PC-9 (cell line): Measurements from ENCODE around the gene KCNE1. TPM values are rescaled to one million over a fixed set of nuclear protein-coding genes. Genes with fewer than 3 reads are reported as not detected.
"Not testable (repeated sequence)": the region's sequence is repeated elsewhere in the genome, so short reads cannot be mapped to it uniquely, and the experiment has no call there.

Experiments used
- BruUV-seq: library from RNA; stranded (reverse); fragments of 400-500 nt; replicated peaks from 2 replicates; lab custom pipeline; 2021; lab: Mats Ljungman, UMichigan
- CTCF ChIA-PET: fragments of 300-600 bp; sonication (Branson Sonifier 250); formaldehyde crosslinking; loops from one replicate; lab custom pipeline; 2022; ENCODE audit warnings: antibody characterized with exemption; lab: Charles Lee
- POLR2A ChIA-PET: fragments of 300-600 bp; sonication (Branson Sonifier 250); formaldehyde crosslinking; loops from one replicate; lab custom pipeline; 2022; ENCODE audit warnings: antibody characterized with exemption; ENCODE audit not compliant: unreplicated experiment; lab: Charles Lee
- DNase-seq, 2 experiments: peaks; one replicate each; pipeline versions ENCODE4 v3.0.0 to v3.0.0-alpha.2; 2015 to 2022; ENCODE audit warnings: mixed read lengths in 1 of 2
- H2AFZ ChIP-seq: fragments of 200-600 bp; sonication (generic); 2 replicates; pipeline ENCODE4 v1.8.1; 2017; ENCODE audit warnings: antibody characterized with exemption
- H3F3A ChIP-seq: fragments of 200-600 bp; sonication (generic); 2 replicates; pipeline ENCODE4 v1.8.1; 2017; ENCODE audit warnings: antibody characterized with exemption, mild to moderate bottlenecking, low read depth; ENCODE audit not compliant: insufficient read depth
- H3K27ac ChIP-seq: fragments of 200-600 bp; sonication (generic); 2 replicates; pipeline ENCODE4 v1.6.1; 2016; ENCODE audit warnings: mixed run types
- H3K27me3 ChIP-seq: fragments of 200-600 bp; sonication (generic); 2 replicates; pipeline ENCODE4 v1.6.1; 2016; ENCODE audit warnings: low read depth, mixed run types; ENCODE audit not compliant: insufficient read depth
- H3K36me3 ChIP-seq: fragments of 200-600 bp; sonication (generic); 2 replicates; pipeline ENCODE4 v1.6.1; 2016; ENCODE audit warnings: low read depth, mixed run types
- H3K4me1 ChIP-seq: fragments of 200-600 bp; sonication (generic); replicated peaks from 2 replicates; pipeline ENCODE4 v1.6.1; 2016; ENCODE audit warnings: mixed run types; ENCODE audit not compliant: insufficient read depth
- H3K4me2 ChIP-seq: fragments of 200-600 bp; sonication (generic); 2 replicates; pipeline ENCODE4 v1.6.1; 2017; ENCODE audit warnings: mixed run types
- H3K4me3 ChIP-seq: fragments of 200-600 bp; sonication (generic); 2 replicates; pipeline ENCODE4 v1.6.1; 2016; ENCODE audit warnings: mixed run types
- H3K79me2 ChIP-seq: fragments of 200-600 bp; sonication (generic); 2 replicates; pipeline ENCODE4 v1.6.1; 2017; ENCODE audit warnings: low read depth, mixed run types
- H3K9me2 ChIP-seq: fragments of 200-600 bp; sonication (generic); 2 replicates; pipeline ENCODE4 v1.8.1; 2017; ENCODE audit warnings: mild to moderate bottlenecking; ENCODE audit not compliant: insufficient read depth
- H3K9me3 ChIP-seq: fragments of 200-600 bp; sonication (generic); 2 replicates; pipeline ENCODE4 v1.8.1; 2016; ENCODE audit warnings: low read depth; ENCODE audit not compliant: insufficient read depth
- H4K20me1 ChIP-seq: fragments of 200-600 bp; sonication (generic); 2 replicates; pipeline ENCODE4 v1.8.1; 2017; ENCODE audit not compliant: insufficient read depth
- intact Hi-C: fragments of 100-400 bp; cut with micrococcal nuclease; formaldehyde crosslinking; loops from one replicate; pipeline ENCODE4 v1.10.0; 2022; ENCODE audit not compliant: unreplicated experiment
- total RNA-seq: library from RNA; stranded (reverse); gene quantifications from 2 replicates; pipeline ENCODE4 v1.2.3, GENCODE V29; 2021

The KCNE1 gene
- total RNA-seq, 1 experiment from 2014 or later, result 0.31 TPM

DNA sequence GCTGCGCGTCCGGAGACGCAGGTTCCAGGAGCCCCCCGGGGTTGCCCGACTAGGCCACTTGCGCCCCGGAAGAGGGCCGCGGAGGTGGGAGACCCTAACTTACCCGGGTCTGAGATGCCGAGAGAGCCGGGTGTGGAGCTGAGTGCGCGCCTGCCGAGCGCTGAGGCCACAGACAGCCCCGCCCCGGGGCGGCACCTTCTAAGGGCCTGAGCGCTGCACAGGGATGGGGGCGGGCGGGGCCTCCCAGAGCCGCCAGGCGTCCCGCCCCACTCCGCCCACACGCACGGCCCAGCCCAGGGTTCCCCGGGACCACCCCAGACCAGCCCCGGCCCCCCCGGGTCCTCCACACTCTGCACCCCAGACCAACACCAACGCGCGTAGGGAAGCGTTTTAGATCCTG, 52.6 kb downstream of the KCNE1 start:
- H3F3A ChIP-seq, H3K4me1 ChIP-seq, DNase-seq, BruUV-seq, H3K4me3 ChIP-seq, H2AFZ ChIP-seq, H3K36me3 ChIP-seq, POLR2A ChIA-PET, H3K4me2 ChIP-seq, H3K27me3 ChIP-seq, H3K9me2 ChIP-seq, intact Hi-C loops, H3K79me2 ChIP-seq, H3K9me3 ChIP-seq, CTCF ChIA-PET, H4K20me1 ChIP-seq, H3K27ac ChIP-seq: not testable (repeated sequence)

GRCh38 chr21:34458266-34458665, 53.7 kb downstream of the KCNE1 start:
- H3K9me2 ChIP-seq, H3K27ac ChIP-seq, H3K4me3 ChIP-seq, H3K4me1 ChIP-seq, CTCF ChIA-PET, intact Hi-C loops, H2AFZ ChIP-seq, H4K20me1 ChIP-seq, H3K9me3 ChIP-seq, H3K4me2 ChIP-seq, DNase-seq, POLR2A ChIA-PET, H3K36me3 ChIP-seq, H3F3A ChIP-seq, BruUV-seq, H3K27me3 ChIP-seq, H3K79me2 ChIP-seq: not testable (repeated sequence)

GRCh38 chr21:34456180-34456579, 55.8 kb downstream of the KCNE1 start:
- H3K4me3 ChIP-seq, H3K27me3 ChIP-seq, H3K9me2 ChIP-seq, H4K20me1 ChIP-seq, H3K27ac ChIP-seq, H3K9me3 ChIP-seq, BruUV-seq, H3K79me2 ChIP-seq, H2AFZ ChIP-seq, DNase-seq, POLR2A ChIA-PET, H3K36me3 ChIP-seq, H3F3A ChIP-seq, H3K4me2 ChIP-seq, H3K4me1 ChIP-seq, intact Hi-C loops, CTCF ChIA-PET: not testable (repeated sequence)

DNA sequence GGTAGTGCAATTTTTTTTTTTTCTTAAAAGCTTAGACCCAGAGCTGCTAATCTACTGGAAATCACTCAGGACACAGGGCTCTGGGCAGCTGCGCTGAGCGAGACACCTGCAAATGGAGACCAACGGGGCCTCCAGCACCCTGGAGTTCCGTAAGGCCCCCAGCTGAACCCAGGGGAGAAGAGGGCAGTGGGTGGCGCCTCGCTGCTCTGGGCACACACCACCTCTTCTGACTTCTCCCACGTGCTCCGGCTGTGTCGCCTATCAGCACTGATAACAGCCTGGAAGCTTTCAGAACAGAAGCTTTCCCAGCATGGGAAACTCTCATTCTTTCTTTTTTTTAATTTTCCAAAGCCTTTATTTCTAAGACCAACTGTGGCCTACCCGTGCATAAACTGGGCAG, 56.4 kb downstream of the KCNE1 start:
- POLR2A ChIA-PET, H3K27me3 ChIP-seq, H3K4me1 ChIP-seq, H3K36me3 ChIP-seq, H3K27ac ChIP-seq, H3F3A ChIP-seq, intact Hi-C loops, CTCF ChIA-PET, DNase-seq, H3K9me2 ChIP-seq, H2AFZ ChIP-seq, H4K20me1 ChIP-seq, H3K4me2 ChIP-seq, H3K9me3 ChIP-seq, H3K79me2 ChIP-seq, H3K4me3 ChIP-seq, BruUV-seq: not testable (repeated sequence)

DNA sequence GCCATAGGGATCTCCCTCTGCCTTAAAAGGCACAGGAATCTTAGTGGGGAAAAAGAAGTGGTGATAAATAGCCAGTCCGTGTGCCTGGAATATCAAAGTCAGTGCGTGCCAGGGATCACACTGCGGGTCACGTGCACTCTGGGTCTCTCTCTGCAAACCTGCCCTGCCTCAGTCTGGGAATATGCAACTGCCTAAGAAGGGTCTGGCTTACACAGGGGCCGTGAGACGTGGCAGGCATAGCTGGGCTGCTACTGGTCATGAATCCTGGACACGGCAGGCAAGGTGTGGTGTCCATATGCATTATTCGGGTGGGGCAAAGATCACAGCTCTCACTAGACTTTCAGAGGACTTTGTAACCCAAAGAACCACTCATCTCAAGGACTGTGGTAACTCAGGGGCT, 65.0 kb downstream of the KCNE1 start:
- H2AFZ ChIP-seq, H3K36me3 ChIP-seq, H3K4me2 ChIP-seq, H3K27ac ChIP-seq, H3K4me1 ChIP-seq, H3K27me3 ChIP-seq, H3K9me3 ChIP-seq, H3K9me2 ChIP-seq, POLR2A ChIA-PET, H3K79me2 ChIP-seq, H3F3A ChIP-seq, intact Hi-C loops, BruUV-seq, DNase-seq, H3K4me3 ChIP-seq, CTCF ChIA-PET, H4K20me1 ChIP-seq: not testable (repeated sequence)

GRCh38 chr21:34443486-34443885, 68.5 kb downstream of the KCNE1 start:
- H3K27me3 ChIP-seq, H3K27ac ChIP-seq, H4K20me1 ChIP-seq, DNase-seq, intact Hi-C loops, POLR2A ChIA-PET, BruUV-seq, H2AFZ ChIP-seq, H3K79me2 ChIP-seq, H3K4me2 ChIP-seq, H3K4me1 ChIP-seq, H3K4me3 ChIP-seq, H3K36me3 ChIP-seq, H3K9me3 ChIP-seq, H3K9me2 ChIP-seq, H3F3A ChIP-seq, CTCF ChIA-PET: not testable (repeated sequence)

- H2AFZ ChIP-seq, intact Hi-C loops, H3K9me3 ChIP-seq, H3K27me3 ChIP-seq, H3K4me2 ChIP-seq, H3K79me2 ChIP-seq, H3F3A ChIP-seq, H3K4me1 ChIP-seq, POLR2A ChIA-PET, H3K9me2 ChIP-seq, H3K36me3 ChIP-seq, H3K27ac ChIP-seq, H4K20me1 ChIP-seq, H3K4me3 ChIP-seq, DNase-seq, BruUV-seq, CTCF ChIA-PET: not testable (repeated sequence)
These were observed 82.3 kb downstream of the KCNE1 start for GRCh38 chr21:34429710-34430109.

DNA sequence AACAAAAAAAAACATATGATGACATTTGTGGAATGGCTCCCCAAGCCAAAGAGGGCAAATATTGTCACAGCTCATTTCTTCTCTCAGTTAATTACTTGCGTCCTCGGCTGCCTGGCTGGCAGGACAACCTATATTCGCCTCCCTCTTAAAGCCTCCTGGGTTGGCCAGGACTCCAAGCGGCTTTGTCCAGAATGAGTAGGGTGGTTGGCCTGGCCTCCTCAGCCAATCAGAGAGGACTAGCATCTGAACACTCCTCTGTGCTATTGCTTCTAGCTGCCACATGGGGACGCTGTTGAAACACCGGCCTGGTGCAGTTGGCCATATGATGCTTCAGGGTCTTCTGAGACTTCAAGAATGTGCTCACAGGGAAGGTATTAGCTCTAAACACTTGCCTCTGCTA, 83.6 kb downstream of the KCNE1 start:
- intact Hi-C loops, H3K27me3 ChIP-seq, H3F3A ChIP-seq, H3K4me2 ChIP-seq, H3K79me2 ChIP-seq, H4K20me1 ChIP-seq, DNase-seq, H2AFZ ChIP-seq, H3K4me1 ChIP-seq, H3K27ac ChIP-seq, H3K36me3 ChIP-seq, POLR2A ChIA-PET, H3K4me3 ChIP-seq, BruUV-seq, H3K9me3 ChIP-seq, CTCF ChIA-PET, H3K9me2 ChIP-seq: not testable (repeated sequence)
